HS-5 (cell line): ENCODE results near the gene NFATC2IP.
"Not testable (repeated sequence)": the region's sequence is repeated elsewhere in the genome, so short reads cannot be mapped to it uniquely, and the experiment has no call there.

Experiments used
- DNase-seq: peaks from one replicate; pipeline ENCODE4 v3.0.0-alpha.2; 2012; ENCODE audit warnings: low read depth

NFATC2IP gene

DNA sequence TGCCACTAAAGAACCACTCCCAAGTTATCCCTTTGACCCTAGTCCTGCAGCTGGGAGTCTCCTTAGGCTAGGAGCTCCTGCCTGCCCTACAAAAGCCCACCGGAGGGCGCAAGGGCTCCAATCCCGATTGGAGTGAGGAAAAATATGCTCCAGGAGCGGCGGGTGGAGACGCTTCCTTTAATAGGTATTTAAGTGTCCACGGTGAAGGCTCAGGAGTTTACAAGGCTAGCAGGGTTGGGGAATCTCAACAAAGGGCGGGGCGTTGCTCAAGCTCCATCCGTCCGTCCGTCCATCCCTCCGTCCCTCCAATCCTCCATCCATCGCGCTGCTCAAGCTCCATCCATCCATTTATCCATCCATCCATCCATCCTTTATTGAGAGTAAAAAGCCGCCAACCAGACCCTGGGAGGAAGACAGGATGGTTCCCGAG, 23.3 kb downstream of the NFATC2IP start:
- peak; percentile 16 for DNase-seq

- DNase-seq, result peak; percentile 83
These were observed 23.9 kb downstream of the NFATC2IP start, which contains the start of gene SPNS1 for GRCh38 chr16:28974437-28975157. Gene SPNS1 (plus strand): TSS chr16:28974778. CDS start chr16:28975152, 374 bp downstream.

- no peak for DNase-seq
These were observed 24.4 kb downstream of the NFATC2IP start for GRCh38 chr16:28975158-28975599.

DNA sequence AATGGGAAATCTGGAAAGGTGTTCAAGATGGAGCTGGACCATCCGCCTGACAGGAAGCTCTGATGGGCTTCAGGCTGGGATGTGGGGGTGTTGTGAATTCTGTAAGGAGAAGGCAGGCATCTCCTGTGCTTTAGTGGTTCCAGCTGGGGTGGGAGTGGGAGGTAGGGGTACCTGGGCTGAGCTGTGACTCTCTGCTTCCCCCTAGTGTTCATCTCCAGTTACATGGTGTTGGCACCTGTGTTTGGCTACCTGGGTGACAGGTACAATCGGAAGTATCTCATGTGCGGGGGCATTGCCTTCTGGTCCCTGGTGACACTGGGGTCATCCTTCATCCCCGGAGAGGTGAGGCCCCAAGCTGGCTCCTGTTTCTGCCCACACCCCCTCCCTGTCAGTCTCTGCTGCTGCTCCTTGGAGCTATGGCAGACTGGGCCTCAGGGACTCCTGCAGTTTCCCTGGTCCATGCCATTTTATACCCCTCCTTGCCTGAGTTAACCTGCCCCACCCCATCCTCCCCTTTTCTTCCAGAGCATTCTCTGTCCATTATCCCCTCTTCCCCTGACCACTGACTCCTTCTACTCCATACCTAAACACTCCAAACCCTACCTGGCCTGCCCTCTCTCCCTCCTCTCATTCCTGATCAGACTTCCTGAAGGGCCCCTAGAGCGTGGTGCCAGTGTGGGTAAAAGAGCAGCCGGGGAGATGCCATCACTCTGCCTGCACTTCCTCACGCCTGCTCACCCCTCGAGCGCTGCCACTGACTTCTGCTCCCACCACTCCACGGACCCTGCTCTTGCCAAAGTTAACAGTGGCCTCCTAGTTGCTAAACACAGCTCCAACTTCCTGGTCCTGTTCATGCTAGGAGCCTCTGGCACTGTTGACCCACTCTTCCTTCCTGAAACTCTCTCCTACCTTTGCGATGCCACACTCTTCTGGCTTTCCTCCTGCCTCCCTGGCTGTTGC, 27.2 kb downstream of the NFATC2IP start:
- DNase-seq, result no peak

GRCh38 chr16:28980330-28980729, 29.6 kb downstream of the NFATC2IP start:
- DNase-seq, result not testable (repeated sequence)

DNA sequence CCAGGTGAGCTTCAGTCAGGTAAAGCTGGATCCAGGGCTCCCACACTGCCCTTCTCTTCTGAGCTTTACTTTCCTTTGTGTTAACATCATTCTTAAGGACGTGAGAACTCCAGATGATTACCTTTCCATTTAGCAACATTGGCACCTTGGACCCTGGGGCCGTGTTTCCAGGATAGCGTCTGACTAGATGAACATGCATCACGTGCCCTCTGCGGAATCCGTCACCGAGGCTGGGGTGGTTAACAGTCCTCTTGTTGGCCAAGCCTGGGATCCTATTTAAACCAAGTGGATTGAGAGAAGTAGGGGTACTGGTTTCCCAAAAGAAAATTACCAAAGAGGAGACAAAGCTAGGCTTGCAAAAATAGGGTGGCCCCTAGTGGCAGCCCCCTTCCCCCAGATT, 30.2 kb downstream of the NFATC2IP start:
- no peak for DNase-seq

DNA sequence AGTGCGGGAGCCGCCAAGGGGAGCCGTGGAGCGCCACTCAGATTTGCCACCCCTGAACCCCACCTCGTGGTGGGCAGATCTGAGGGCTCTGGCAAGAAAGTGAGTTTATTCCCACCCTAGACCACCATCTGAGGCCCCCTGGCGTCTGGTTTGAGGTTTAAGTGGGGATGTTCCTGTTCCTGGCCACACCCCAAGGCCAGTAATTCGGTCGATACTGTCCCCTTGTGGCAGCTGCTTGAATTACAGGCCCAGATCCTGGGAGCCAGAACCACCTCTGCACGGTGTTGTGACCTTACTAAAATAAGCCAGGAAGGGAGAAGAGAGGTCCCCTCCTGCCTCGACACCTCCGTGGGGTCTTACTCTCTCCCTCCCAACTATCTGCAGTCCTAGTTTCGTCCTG, 30.8 kb downstream of the NFATC2IP start:
- DNase-seq, result no peak

DNA sequence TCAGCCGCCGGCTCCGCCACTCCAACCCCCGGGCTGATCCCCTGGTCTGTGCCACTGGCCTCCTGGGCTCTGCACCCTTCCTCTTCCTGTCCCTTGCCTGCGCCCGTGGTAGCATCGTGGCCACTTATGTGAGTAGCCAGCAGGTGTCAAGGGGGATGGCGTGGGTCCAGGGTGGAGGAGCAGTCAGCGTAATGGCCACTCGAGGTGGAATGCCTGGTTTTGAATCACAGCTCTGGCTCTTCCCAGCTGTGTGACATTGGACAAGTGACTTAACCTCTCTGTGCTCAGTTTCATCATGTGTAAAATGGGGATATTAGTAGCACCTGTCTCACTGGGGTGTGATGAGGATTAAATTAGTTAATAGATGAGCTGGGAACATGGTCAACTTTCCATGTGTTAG, 31.7 kb downstream of the NFATC2IP start:
- DNase-seq, result no peak

GRCh38 chr16:28982949-28983348, 32.2 kb downstream of the NFATC2IP start:
- no peak for DNase-seq

- DNase-seq, result no peak
These were observed 32.9 kb downstream of the NFATC2IP start for GRCh38 chr16:28983644-28984043.

DNA sequence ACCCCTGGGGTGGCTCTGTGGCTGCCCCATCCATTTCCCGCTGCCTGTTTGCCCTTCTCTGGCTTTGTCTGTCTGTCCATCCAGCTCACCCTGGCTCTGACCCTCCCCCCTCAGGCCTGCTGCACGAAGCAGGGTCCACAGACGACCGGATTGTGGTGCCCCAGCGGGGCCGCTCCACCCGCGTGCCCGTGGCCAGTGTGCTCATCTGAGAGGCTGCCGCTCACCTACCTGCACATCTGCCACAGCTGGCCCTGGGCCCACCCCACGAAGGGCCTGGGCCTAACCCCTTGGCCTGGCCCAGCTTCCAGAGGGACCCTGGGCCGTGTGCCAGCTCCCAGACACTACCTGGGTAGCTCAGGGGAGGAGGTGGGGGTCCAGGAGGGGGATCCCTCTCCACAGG, 33.4 kb downstream of the NFATC2IP start:
- DNase-seq, result no peak

DNA sequence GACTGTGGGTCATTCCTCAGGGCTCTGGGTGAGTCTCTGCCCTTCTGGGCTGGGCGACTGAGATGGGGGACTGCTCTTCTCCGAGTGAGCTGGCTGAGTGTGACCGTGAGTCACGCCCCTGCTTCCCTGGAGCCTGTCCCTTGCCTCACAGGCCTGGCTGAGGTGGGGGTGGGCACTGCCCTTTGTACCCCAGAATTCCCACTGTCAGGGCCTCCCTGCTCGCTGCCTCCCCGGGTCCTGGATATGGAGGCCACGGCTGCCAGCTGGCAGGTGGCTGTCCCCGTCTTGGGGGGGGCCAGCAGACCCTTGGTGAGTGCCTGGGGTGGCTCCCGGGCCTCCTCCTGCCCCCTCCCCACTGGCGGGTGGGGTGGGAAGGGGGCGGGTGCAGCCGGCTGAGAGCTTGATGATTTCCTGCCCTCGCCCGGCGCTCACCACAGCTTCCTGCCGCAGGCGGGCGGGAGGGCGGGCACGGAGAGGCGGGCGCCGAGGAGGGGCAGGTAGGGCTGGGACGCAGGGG, 33.9 kb downstream of the NFATC2IP start, which contains the start of gene LAT:
LAT (plus strand) TSS at position 434 of the 517 bp plus-strand sequence. CDS start 366 bp downstream, outside the sequence.
- DNase-seq, result no peak

GRCh38 chr16:28985211-28986041, 34.7 kb downstream of the NFATC2IP start:
- no peak for DNase-seq

GRCh38 chr16:28986046-28986445, 35.3 kb downstream of the NFATC2IP start:
- DNase-seq, result no peak

- no peak for DNase-seq
These were observed 35.8 kb downstream of the NFATC2IP start for GRCh38 chr16:28986492-28986891.

DNA sequence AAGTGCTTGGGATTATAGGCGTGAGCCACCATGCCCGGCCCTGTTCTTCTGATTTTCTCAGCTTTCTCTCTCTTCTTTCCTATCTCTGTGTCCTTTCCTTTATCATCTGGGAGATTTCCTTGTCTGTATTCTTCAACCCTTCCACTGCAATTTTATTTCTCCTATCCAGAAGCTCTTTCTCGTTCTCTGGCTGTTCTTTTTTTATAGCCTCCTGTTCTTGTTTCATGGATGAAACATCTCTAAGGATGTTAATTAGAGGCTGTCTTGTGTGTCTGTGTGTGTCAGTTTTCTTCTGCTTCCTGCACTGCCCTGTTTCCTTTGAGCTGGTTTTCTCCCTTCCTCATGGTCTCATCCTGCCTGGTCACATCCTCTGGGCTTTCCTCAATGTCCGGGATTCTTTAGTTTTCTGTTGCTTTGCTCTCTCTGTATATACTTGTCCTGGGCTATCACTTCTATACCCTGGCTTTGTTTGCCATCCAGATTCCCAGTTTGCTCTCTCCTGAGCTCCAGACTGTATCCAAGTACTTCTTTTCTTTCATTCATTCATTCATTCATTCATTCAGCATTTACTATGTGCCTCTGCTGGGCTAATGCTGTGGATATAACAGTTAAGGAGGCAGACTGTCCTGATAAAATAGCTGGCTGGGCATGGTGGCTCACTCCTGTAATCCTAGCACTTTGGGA, 36.6 kb downstream of the NFATC2IP start:
- no peak for DNase-seq

DNA sequence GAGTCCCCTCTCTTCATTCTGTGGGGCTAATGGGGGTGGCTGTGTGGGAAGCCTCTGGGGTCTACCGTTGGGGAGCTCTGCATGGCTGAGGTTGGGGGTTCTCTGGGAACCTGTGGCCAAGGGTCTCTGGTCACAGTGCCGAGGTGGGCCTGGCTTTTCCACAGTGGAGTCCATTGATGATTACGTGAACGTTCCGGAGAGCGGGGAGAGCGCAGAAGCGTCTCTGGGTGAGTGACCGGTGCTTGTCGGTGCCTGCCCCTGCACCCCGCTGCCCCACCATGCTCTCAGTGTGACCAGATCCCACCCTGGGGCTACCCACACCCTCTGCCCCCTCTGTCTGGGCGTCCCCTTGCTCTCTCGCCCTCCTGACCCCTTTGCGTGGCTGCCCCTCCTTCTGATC, 38.6 kb downstream of the NFATC2IP start:
- no peak for DNase-seq

DNA sequence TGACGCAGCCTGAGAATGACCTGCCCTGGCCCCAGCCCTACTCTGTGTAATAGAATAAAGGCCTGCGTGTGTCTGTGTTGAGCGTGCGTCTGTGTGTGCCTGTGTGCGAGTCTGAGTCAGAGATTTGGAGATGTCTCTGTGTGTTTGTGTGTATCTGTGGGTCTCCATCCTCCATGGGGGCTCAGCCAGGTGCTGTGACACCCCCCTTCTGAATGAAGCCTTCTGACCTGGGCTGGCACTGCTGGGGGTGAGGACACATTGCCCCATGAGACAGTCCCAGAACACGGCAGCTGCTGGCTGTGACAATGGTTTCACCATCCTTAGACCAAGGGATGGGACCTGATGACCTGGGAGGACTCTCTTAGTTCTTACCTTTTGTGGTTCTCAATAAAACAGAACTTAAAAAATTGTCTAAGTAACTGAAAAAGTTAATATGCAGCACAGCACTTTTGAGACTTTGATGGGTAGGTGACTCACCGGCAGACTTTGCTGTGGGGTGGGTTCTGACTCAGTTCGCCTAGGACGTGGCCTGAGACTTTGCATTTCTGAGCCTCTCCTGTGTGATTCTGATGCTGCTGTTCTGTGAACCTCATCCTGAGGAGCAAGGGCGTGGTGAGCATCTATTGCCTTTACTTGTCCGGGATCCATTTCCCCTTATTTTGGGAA, 39.8 kb downstream of the NFATC2IP start:
- no peak for DNase-seq

DNA sequence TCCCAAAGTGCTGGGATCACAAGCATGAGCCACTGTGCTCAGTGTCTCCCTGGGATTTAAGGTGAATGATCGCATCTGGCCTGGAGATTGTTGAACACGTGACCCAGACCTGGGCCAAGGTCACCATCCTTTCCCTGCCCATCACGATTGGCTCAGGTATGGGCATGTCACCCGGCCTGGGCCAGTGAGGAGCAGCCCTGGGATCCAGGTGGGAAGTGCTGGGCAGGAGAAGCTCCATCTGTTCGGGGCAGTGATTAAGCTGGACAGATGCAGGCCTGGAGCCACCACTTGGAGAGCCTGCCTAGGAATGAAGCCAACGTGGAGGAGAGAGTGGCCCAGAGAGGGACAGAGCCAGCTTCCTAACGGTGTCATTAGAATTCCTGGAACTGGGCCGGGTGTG, 41.0 kb downstream of the NFATC2IP start:
- DNase-seq, result no peak

DNA sequence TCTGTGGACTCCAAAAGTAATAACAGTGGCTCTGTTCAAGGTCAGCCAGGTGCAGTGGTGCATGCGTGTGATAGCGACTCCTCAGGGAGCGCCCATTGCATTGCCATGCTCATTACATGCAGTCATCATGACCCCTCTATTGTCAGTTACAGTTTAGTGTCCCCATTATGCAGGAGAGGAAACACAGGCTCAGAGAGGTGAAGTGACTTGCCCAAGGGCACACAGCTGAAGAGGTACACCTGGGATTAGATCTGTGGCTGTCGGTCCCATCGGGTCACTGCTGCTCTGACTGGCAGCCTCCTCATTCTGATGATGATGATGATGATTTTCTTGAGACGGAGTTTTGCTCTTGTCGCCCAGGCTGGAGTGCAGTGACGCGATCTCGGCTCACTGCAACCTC, 41.8 kb downstream of the NFATC2IP start:
- no peak for DNase-seq
